HTR-8/SVneo (cell line): ENCODE data around the gene SLC22A31.
A peak's percentile ranks its signal among the peaks of the same experiment; 100 is the strongest.
"Not testable (repeated sequence)": the region's sequence is repeated elsewhere in the genome, so short reads cannot be mapped to it uniquely, and the experiment has no call there.

Experiments used
- DNase-seq: peaks from one replicate; pipeline ENCODE4 v3.0.0; 2011; ENCODE audit warnings: low spot score, mixed read lengths; ENCODE audit not compliant: insufficient read length
- FAIRE-seq: peaks from 2 replicates; lab custom pipeline; 2011; peaks lifted over from hg19 to GRCh38; lab: Jason Lieb, UNC

Gene SLC22A31

GRCh38 chr16:89169778-89170177, 30.6 kb downstream of the SLC22A31 start:
- no peak for DNase-seq
- FAIRE-seq, result no peak

DNA sequence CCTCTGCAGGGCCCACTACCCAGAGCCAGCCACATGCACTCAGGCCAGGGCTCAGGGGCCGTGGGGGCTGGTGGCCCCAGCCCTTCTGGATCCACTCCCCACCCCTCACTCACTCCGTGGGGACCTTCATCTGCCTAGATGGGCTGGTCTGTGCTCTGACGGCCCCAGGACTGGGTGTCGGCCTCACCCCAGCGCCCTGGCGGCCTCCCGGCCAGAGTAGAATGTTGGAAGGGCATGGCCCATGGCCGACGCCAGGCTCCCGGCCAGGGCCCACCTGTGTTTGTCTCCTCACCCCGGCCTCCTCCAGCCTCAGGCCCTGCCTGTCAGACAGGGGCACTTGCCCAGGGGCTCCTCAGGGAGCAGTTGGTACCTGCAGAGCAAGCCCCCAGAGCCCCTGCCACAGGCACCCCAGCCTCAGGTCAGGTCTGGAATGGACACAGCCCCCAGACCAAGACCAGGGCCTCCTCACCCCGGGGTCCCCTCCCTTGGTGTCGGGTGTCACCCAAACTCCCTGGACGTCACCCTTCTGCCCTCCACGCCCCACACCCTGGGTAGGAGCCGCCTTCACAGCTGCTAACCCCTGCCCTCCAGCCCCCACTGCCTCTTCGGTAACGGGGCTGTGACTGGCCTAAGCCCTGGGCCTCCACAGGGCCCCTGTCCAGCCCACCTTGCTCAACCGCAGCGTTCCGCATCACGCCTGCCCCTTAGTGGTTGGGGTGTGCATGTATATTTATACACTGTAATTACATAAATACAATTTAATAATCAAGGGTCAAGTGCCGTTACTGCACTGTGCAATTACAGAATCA, 31.8 kb downstream of the SLC22A31 start:
- DNase-seq (no peak), FAIRE-seq (no peak)

DNA sequence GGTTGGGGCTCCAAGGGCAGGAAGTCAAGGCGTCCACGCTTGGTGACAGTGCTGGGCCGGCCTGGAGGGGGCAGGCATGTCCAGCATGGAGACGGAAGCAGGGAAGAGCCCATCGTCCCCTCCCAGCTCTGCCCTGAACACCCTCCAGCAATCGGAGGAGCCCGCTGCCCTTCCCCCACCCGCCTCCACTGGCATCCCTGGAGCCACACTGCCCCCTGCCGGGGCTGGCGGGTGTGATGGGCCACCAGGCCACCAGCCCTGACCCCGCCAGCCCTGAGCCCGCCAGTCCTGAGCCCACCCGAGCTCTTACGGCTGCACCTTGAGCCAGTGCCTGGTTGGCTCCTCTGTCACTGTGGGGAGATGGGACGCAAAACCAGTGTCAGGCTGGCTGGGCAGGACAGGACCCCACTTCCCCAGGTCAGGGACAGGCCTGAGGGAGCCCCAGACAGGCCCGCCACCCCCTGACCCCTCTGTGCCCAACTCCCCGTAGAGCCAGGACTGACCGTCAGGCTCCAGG, 32.9 kb downstream of the SLC22A31 start:
- DNase-seq (peak; percentile 79), FAIRE-seq (no peak)

DNA sequence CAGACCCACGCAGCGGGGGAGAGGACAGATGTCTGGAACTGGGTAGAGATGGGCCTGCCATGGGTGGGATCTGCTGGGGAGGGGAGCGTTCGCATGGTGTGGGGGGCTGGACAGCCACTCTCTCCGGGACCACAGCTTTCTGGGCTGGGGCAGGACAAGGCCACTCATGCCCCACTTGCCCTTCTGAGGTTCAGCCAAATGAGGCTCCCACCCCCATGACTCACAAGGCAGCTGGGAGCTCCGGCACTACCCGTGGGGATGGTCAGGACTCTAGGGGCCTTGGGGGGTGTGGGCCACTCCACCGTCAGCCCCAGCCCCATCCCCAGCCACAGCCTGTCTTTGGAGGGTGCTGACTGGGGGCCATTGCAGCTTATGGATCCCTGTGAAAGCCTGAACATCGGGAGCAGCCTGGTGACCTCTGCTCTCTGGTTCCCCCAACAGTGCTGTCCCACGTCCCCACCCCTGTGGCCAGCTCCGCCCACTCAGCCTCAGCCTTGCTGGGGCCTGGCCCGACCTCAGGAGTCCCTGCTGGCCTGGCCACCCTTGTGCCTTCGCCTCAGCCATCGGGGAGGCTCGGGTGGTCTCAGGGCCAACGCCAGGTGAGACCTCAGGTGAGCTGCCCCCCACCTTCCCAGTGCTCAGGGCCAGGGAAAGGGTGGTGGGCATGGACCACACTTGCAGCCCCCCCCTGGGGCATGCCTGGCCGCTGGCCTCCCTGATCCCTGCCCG, 33.5 kb downstream of the SLC22A31 start:
- FAIRE-seq (no peak), DNase-seq (no peak)

- FAIRE-seq, DNase-seq: not testable (repeated sequence)
These were observed 34.7 kb downstream of the SLC22A31 start for GRCh38 chr16:89165681-89165979.

GRCh38 chr16:89164847-89165680, 35.3 kb downstream of the SLC22A31 start:
- FAIRE-seq, result no peak

DNA sequence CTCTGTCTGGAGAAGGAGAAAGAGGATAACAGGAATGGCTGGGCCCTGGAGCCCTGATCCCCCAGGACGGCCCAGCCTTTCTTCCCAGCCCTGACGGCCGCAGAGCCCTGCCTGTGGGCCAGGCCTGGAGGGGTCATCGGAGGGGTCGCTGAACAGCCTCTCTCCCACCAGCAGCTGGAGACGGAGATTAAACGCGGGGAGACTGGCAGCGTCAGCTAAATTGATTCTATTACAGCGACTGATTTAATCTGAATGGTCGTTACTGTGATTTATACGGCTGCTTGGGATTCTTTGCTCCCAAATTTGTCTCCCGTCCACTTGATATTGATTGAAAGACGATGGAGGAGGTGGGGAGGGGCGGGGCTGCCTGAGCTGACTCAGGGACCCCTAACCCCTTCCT, 35.9 kb downstream of the SLC22A31 start:
- FAIRE-seq, result no peak
- no peak for DNase-seq

More at GRCh38 chr16:89164847-89165680, 35.3 kb downstream of the SLC22A31 start:
- DNase-seq, result no peak

GRCh38 chr16:89163297-89163696, 37.0 kb downstream of the SLC22A31 start:
- DNase-seq, result no peak
- no peak for FAIRE-seq

- no peak for FAIRE-seq
These were observed 38.3 kb downstream of the SLC22A31 start for GRCh38 chr16:89161763-89162713.

DNA sequence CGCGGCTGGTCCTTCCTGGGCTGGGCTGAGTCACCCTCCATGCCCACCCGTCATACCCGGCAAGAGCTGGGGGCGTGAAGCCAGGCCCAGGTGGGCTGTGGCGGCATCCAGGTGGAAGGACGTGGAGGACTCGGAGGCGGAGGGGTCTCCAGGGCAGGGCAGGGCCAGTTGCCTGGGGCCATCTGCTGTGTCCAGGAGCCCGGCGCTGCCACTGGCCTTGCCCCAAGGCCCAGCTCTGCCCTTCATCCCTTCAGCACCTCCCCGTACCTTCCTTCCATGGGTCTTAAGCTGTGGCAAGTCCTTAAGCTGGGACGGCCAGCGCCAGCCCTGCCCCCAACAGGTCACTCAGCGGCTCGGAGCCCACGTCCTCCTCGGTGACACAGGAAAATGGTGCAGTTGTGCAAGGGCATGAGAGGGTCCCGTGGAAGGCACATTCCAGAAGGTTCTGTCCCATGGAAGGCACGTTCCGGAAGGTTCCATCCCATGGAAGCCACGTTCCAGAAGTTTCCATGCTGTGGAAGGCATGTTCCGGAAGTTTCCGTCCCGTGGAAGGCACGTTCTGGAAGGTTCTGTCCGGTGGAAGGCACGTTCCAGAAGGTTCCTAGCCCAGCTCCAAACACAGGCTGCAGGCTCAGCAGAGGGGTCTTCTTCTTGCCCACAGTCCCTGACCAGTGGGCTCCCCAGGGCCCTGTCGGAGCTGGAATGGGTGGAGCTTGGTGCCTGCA, 39.2 kb downstream of the SLC22A31 start:
- DNase-seq (no peak), FAIRE-seq (no peak)

More at GRCh38 chr16:89161763-89162713, 38.3 kb downstream of the SLC22A31 start:
- DNase-seq, result no peak

DNA sequence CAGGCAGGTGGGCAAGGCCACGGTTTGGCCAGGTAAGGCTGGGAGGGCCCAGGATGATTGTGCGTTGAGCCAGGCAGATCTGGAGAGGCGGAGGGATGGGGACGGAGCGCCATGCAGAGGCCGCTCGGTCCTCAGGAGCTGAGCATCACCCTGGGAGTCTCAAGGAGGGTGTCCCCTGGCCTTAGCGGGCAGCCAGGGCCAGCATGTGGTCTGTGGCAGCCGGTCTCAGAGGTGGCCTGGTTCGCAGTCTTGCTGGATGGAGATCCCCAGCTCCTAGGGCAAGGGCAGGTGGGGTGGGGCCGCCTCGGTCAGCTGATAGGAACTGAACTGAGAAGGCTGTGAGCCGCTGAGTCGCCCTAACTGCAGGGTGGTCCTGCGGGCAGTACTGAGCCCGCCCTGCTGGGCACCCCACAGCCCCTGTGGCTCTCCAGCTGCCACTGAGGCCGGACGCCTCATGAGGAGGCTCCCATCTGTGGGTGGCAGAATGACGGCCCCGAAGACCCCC, 40.4 kb downstream of the SLC22A31 start:
- DNase-seq (no peak), FAIRE-seq (no peak)

GRCh38 chr16:89159066-89159849, 41.1 kb downstream of the SLC22A31 start:
- DNase-seq, result no peak
- FAIRE-seq, result no peak

- no peak for DNase-seq
- FAIRE-seq, result no peak
These were observed 42.6 kb downstream of the SLC22A31 start for GRCh38 chr16:89157778-89158177.

- peak; percentile 57 for FAIRE-seq
These were observed 43.3 kb downstream of the SLC22A31 start for GRCh38 chr16:89156740-89157645.

DNA sequence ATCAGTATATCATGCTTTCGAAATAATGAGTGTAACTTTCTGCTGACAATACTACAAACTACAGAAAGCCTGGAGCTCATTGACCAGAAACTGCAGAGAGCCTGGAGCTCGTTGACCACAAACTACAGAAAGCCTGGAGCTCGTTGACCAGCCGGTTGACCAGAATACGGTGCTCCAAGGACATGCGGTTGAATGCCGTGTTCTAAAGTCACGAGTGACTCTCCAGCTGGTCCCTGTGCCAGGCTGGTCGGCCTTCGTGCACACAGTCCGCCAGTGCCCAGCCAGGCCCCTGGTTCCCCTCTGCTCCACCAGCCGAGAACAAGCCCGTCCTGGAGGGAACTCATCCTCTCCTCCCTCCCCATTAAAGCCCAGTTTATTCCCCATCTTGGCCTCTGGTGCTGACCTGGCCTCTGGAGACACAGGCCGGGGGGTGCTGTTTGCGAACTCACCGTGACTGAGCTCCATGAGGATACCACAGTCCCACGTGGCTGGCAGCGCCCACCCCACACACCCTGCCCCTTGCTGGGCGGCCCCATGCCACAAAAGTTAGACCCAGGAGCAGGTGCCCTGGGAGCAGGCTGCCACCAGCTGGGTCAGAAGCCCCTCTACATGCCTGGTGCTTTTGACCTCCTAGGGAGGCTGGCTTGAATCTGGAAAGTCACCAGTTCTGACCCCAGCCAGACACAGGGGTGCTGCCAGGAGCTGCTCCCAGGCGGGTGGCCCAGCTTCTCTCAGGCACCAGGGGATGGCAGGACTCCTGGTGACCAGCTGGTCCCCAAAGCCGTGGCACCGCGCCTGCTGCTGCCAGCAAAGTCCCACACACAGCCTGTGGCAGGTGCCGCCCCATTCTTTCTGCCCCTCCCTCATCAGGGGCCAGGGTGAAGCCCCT, 44.2 kb downstream of the SLC22A31 start:
- no peak for DNase-seq
- no peak for FAIRE-seq

More at GRCh38 chr16:89156740-89157645, 43.3 kb downstream of the SLC22A31 start:
- DNase-seq, result no peak

GRCh38 chr16:89155184-89155679, 45.1 kb downstream of the SLC22A31 start:
- FAIRE-seq, result no peak
- no peak for DNase-seq
